Measurements from ENCODE around the gene CDH23.

The CDH23 gene

DNA sequence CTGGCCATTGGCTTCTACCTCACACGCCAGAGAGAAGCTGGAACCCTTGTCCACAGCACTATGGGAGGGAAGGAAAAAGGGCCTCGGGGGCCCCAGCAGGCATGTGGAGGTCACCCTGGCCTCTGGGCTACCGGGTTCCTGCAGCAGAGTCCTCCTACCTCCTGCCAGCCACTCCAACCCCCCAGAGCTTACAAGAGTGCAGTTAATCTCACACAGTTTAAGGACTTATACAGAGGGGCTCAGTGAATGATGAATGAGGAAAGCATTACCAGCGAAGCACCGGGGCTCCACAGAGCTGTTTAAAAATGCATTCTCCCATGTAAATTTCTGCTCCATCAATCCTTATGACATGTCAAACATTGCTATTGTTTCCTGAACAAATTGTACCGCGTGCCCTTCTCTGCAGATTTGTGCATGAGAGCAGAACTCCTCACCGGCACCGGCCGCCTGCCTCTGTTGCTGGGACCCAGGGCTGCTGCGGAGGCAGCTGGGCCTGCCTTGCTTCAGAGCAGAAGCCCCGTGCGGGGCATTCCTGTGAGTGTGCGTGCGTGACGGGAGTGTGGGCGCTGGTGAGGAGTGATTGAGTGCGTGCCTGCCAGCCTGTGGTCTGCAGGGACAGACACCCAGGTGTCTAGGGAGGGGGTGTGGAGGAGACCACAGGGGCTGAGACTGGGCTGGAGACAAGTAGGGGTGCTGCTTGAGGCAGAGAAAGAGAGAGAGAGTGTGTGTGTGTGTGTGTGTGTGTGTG lies 270.1 kb downstream of the CDH23 start:
- DNase-seq: no peak
- H3K27me3 ChIP-seq (replicated peaks; ENCODE audit: insufficient read depth, low read length): peaks cover 52% of the 10 kb centered on the region
- no peaks in the 10 kb centered on the region for H3K79me2 ChIP-seq (ENCODE audit: low read length)
- no peaks in the 10 kb centered on the region for H3K9me2 ChIP-seq (replicated peaks; ENCODE audit: insufficient read depth, low read length)
- no peaks in the 10 kb centered on the region for H3F3A ChIP-seq (ENCODE audit: insufficient read depth, low read length)
- H3K4me1 ChIP-seq (ENCODE audit: low read length): no peaks in the 10 kb centered on the region
- no peak overlapping the region for H2AFZ ChIP-seq (ENCODE audit: low read length)
- H3K36me3 ChIP-seq (replicated peaks; ENCODE audit: insufficient read depth, low read length): no peaks in the 10 kb centered on the region
- TF ChIP-seq EZH2phosphoT487 (IDR thresholded peaks at IDR 0.05; ENCODE audit: low read length): no peak
- TF ChIP-seq EZH2 (optimal IDR thresholded peaks at IDR 0.05; ENCODE audit: low read depth, low read length): no peak
- H3K4me3 ChIP-seq (ENCODE audit: low read length): no peak overlapping the region
- no peak overlapping the region for H3K9ac ChIP-seq (ENCODE audit: low read length)
- no peaks in the 10 kb centered on the region for H3K9me3 ChIP-seq (replicated peaks; ENCODE audit: insufficient read depth, low read length)
- H3K27ac ChIP-seq (ENCODE audit: low read length): no peak overlapping the region
- H3K4me2 ChIP-seq (ENCODE audit: low read depth, low read length): no peak overlapping the region
- no peaks in the 10 kb centered on the region for H4K20me1 ChIP-seq (ENCODE audit: insufficient read depth, low read length)

DNA sequence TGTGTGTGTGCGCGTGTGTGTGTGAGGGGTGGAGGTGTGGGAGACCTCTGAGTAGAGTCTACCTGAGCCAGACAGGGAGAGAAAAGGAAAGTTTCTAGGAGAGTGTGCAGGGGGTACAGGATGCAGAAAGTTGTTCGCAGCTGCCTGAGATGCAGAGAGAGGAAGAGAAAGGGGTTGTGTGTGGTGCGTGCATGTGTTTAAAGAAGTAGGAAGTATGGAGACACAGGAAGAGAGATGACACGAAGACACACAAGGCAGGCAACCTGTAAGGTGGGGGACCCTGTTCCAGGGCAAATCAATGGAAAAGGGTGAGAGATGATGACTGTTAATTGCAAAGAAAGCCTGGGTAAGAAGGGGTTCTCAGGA lies 270.6 kb downstream of the CDH23 start:
- no peaks in the 10 kb centered on the region for H3F3A ChIP-seq (ENCODE audit: insufficient read depth, low read length)
- H3K4me2 ChIP-seq (ENCODE audit: low read depth, low read length): no peak overlapping the region
- TF ChIP-seq, protein P1, sequence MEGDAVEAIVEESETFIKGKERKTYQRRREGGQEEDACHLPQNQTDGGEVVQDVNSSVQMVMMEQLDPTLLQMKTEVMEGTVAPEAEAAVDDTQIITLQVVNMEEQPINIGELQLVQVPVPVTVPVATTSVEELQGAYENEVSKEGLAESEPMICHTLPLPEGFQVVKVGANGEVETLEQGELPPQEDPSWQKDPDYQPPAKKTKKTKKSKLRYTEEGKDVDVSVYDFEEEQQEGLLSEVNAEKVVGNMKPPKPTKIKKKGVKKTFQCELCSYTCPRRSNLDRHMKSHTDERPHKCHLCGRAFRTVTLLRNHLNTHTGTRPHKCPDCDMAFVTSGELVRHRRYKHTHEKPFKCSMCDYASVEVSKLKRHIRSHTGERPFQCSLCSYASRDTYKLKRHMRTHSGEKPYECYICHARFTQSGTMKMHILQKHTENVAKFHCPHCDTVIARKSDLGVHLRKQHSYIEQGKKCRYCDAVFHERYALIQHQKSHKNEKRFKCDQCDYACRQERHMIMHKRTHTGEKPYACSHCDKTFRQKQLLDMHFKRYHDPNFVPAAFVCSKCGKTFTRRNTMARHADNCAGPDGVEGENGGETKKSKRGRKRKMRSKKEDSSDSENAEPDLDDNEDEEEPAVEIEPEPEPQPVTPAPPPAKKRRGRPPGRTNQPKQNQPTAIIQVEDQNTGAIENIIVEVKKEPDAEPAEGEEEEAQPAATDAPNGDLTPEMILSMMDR (IDR thresholded peaks at IDR 0.05; ENCODE audit: low read length): no peak
- TF ChIP-seq EZH2 (optimal IDR thresholded peaks at IDR 0.05; ENCODE audit: low read depth, low read length) (no peak), EZH2phosphoT487 (IDR thresholded peaks at IDR 0.05; ENCODE audit: low read length) (no peak)
- peaks cover 50% of the 10 kb centered on the region for H3K27me3 ChIP-seq (replicated peaks; ENCODE audit: insufficient read depth, low read length)
- H3K27ac ChIP-seq (ENCODE audit: low read length): no peak overlapping the region
- H3K79me2 ChIP-seq (ENCODE audit: low read length): no peaks in the 10 kb centered on the region
- no peak overlapping the region for H3K9ac ChIP-seq (ENCODE audit: low read length)
- H3K9me2 ChIP-seq (replicated peaks; ENCODE audit: insufficient read depth, low read length): no peaks in the 10 kb centered on the region
- H3K36me3 ChIP-seq (replicated peaks; ENCODE audit: insufficient read depth, low read length): no peaks in the 10 kb centered on the region
- no peaks in the 10 kb centered on the region for H3K9me3 ChIP-seq (replicated peaks; ENCODE audit: insufficient read depth, low read length)
- H4K20me1 ChIP-seq (ENCODE audit: insufficient read depth, low read length): no peaks in the 10 kb centered on the region
- H2AFZ ChIP-seq (ENCODE audit: low read length): no peak overlapping the region
- no peak overlapping the region for H3K4me3 ChIP-seq (ENCODE audit: low read length)
- no peaks in the 10 kb centered on the region for H3K4me1 ChIP-seq (ENCODE audit: low read length)
- no peak for DNase-seq

DNA sequence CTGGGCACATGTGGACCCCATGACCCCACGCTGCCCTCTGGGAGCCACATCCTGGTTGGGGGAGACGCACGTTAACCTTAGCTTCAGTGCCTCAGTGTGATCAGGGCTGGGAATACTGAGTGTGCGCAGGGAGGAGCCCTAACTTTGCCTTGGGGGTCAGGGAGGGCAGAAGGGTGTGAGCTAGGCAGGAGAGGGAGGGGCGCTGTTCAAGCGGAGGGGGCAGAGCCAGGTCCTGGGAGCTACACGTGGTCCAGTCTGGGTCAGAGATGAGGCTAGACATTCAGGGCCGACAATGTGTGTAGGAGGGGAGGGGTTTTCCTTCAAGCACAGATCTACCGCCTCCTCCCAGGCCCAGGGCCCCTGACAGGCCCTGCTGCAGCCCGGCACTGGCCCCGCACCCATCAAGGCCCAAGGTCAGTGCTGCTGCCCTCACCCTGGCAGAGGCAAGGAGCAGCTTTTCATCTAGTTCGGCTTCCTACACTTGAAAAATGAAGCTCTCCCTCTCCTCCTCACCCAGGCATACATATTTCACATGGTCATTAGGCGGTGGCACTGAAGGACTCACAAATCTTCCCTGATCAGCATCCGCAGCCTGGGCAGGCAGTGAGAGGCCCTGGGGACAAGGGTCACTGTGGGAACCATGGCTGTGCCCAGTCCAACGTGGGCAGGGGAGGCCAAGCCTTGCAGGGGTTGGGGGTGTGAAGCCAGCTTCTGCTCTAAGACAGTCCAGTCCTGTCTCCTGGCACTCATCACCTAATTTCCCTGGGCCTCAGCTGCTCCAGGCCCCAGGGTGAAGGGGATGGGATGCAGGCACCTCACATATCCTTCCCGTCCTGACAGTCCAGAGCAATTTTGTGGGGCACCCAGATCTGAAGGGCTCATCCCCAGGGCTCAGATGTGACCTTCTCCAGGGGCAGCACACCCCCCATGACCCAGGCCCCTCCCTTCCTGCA lies 275.6 kb downstream of the CDH23 start:
- Histone ChIP-seq H3K4me1 (ENCODE audit: low read length) (no peaks in the 10 kb centered on the region), H3F3A (ENCODE audit: insufficient read depth, low read length) (no peaks in the 10 kb centered on the region), H3K27me3 (replicated peaks; ENCODE audit: insufficient read depth, low read length) (peaks cover 12% of the 10 kb centered on the region), H3K4me2 (ENCODE audit: low read depth, low read length) (no peak overlapping the region), H2AFZ (ENCODE audit: low read length) (no peak overlapping the region), H3K79me2 (ENCODE audit: low read length) (no peaks in the 10 kb centered on the region), H4K20me1 (ENCODE audit: insufficient read depth, low read length) (no peaks in the 10 kb centered on the region), H3K4me3 (ENCODE audit: low read length) (no peak overlapping the region), H3K27ac (ENCODE audit: low read length) (no peak overlapping the region), H3K9ac (ENCODE audit: low read length) (no peak overlapping the region), H3K9me3 (replicated peaks; ENCODE audit: insufficient read depth, low read length) (no peaks in the 10 kb centered on the region), H3K36me3 (replicated peaks; ENCODE audit: insufficient read depth, low read length) (no peaks in the 10 kb centered on the region), H3K9me2 (replicated peaks; ENCODE audit: insufficient read depth, low read length) (no peaks in the 10 kb centered on the region)
- DNase-seq: no peak
- TF ChIP-seq, protein P1 (IDR thresholded peaks at IDR 0.05; ENCODE audit: low read length): no peak
- TF ChIP-seq EZH2phosphoT487 (IDR thresholded peaks at IDR 0.05; ENCODE audit: low read length): no peak
- TF ChIP-seq EZH2 (optimal IDR thresholded peaks at IDR 0.05; ENCODE audit: low read depth, low read length): no peak

Data from MM.1S (cell line).